Uterus (tissue), 2 donors: ENCODE results near the gene STK39.

ENCODE experiments used
- CTCF ChIP-seq, 4 experiments: fragments of 200-600 bp in 2 of 4; fragments of 450-650 bp in 2 of 4; sonication (generic) in 2 of 4; IDR thresholded peaks; one replicate each; pipeline ENCODE4 v1.5.1; 2016 to 2019; ENCODE audit warnings: antibody characterized with exemption in 4 of 4, mild to moderate bottlenecking in 2 of 4, moderate library complexity in 1 of 4
- POLR2A ChIP-seq, 2 donors: fragments of 450-650 bp; IDR thresholded peaks; one replicate each; pipeline ENCODE4 v1.6.1; 2016; ENCODE audit warnings: antibody characterized with exemption in 2 of 2, mild to moderate bottlenecking in 1 of 2, moderate library complexity in 1 of 2

- TF ChIP-seq CTCF (IDR thresholded peaks at IDR 0.05) = no peak
- no peak for TF ChIP-seq POLR2A (IDR thresholded peaks at IDR 0.05)
These were observed 243.5 kb downstream of the STK39 start for GRCh38 chr2:168003876-168004275.
